WI38 (cell line): ENCODE data around the gene NOL4L.

Experiments
- H3K4me3 ChIP-seq: 2 replicates; pipeline ENCODE4 v1.5.1; 2011; ENCODE audit warnings: low read depth, mild to moderate bottlenecking, control low read depth, low read length
- TF ChIP-seq, protein P1 (sequence below): IDR thresholded peaks from 2 replicates; pipeline ENCODE4 v1.5.1; 2012; ENCODE audit warnings: low read depth, mild to moderate bottlenecking, control low read depth, low read length

The NOL4L gene

DNA sequence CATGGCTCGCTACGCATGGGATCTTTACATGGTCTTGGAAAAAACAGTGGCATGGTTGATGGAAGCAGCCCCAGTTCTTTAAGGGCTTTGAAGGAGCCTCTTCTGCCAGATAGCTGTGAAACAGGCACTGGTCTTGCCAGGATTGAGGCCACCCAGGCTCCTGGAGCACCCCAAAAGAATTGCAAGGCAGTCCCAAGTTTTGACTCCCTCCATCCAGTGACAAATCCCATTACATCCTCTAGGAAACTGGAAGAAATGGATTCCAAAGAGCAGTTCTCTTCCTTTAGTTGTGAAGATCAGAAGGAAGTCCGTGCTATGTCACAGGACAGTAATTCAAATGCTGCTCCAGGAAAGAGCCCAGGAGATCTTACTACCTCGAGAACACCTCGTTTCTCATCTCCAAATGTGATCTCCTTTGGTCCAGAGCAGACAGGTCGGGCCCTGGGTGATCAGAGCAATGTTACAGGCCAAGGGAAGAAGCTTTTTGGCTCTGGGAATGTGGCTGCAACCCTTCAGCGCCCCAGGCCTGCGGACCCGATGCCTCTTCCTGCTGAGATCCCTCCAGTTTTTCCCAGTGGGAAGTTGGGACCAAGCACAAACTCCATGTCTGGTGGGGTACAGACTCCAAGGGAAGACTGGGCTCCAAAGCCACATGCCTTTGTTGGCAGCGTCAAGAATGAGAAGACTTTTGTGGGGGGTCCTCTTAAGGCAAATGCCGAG lies 148.8 kb downstream of the NOL4L start:
- TF ChIP-seq, protein P1, sequence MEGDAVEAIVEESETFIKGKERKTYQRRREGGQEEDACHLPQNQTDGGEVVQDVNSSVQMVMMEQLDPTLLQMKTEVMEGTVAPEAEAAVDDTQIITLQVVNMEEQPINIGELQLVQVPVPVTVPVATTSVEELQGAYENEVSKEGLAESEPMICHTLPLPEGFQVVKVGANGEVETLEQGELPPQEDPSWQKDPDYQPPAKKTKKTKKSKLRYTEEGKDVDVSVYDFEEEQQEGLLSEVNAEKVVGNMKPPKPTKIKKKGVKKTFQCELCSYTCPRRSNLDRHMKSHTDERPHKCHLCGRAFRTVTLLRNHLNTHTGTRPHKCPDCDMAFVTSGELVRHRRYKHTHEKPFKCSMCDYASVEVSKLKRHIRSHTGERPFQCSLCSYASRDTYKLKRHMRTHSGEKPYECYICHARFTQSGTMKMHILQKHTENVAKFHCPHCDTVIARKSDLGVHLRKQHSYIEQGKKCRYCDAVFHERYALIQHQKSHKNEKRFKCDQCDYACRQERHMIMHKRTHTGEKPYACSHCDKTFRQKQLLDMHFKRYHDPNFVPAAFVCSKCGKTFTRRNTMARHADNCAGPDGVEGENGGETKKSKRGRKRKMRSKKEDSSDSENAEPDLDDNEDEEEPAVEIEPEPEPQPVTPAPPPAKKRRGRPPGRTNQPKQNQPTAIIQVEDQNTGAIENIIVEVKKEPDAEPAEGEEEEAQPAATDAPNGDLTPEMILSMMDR: no peak
- H3K4me3 ChIP-seq: no peak overlapping the region

DNA sequence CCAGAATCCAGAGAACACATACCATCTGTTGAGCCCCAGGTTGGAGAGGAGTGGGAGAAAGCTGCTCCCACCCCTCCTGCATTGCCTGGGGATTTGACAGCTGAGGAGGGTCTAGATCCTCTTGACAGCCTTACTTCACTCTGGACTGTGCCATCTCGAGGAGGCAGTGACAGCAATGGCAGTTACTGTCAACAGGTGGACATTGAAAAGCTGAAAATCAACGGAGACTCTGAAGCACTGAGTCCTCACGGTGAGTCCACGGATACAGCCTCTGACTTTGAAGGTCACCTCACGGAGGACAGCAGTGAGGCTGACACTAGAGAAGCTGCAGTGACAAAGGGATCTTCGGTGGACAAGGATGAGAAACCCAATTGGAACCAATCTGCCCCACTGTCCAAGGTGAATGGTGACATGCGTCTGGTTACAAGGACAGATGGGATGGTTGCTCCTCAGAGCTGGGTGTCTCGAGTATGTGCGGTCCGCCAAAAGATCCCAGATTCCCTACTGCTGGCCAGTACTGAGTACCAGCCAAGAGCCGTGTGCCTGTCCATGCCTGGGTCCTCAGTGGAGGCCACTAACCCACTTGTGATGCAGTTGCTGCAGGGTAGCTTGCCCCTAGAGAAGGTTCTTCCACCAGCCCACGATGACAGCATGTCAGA lies 149.6 kb downstream of the NOL4L start:
- no peak overlapping the region for H3K4me3 ChIP-seq
- TF ChIP-seq, protein P1: no peak

DNA sequence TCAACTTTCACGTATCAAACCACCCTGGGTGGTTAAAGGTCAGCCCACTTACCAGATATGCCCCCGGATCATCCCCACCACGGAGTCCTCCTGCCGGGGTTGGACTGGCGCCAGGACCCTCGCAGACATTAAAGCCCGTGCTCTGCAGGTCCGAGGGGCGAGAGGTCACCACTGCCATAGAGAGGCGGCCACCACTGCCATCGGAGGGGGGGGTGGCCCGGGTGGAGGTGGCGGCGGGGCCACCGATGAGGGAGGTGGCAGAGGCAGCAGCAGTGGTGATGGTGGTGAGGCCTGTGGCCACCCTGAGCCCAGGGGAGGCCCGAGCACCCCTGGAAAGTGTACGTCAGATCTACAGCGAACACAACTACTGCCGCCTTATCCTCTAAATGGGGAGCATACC lies 150.7 kb downstream of the NOL4L start:
- TF ChIP-seq, protein P1: no peak
- H3K4me3 ChIP-seq: no peak overlapping the region

DNA sequence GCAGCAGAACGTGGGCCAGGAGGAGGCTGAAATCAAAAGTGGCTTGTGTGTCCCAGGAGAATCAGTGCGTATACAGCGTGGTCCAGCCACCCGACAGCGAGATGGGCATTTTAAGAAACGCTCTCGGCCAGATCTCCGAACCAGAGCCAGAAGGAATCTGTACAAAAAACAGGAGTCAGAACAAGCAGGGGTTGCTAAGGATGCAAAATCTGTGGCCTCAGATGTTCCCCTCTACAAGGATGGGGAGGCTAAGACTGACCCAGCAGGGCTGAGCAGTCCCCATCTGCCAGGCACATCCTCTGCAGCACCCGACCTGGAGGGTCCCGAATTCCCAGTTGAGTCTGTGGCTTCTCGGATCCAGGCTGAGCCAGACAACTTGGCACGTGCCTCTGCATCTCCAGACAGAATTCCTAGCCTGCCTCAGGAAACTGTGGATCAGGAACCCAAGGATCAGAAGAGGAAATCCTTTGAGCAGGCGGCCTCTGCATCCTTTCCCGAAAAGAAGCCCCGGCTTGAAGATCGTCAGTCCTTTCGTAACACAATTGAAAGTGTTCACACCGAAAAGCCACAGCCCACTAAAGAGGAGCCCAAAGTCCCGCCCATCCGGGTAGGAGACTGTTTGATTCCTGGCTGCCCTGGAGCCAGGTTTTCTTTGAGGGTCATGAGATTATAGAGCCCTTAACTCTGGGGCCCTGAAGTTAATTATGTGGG lies 151.7 kb downstream of the NOL4L start:
- TF ChIP-seq, protein P1: no peak
- H3K4me3 ChIP-seq: no peak overlapping the region

DNA sequence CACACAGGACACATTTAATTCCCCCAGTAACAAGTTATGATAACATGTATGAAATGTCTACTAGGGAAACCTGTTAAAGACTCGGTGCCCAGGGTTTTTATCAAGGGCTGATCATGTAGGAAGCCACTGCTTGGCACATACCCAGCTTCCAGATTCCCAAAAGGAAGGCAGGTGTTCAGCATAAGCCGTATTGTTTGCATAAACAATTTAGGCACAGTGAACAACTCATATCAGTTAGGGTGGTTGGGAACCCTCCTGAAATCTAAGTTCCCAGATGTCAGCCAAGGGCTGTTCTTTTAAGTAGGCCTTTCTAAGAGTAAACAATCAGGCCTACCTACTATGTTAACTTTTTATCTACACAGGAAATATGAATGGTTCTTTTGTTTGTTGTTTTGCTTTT lies 152.9 kb downstream of the NOL4L start:
- TF ChIP-seq, protein P1: no peak

DNA sequence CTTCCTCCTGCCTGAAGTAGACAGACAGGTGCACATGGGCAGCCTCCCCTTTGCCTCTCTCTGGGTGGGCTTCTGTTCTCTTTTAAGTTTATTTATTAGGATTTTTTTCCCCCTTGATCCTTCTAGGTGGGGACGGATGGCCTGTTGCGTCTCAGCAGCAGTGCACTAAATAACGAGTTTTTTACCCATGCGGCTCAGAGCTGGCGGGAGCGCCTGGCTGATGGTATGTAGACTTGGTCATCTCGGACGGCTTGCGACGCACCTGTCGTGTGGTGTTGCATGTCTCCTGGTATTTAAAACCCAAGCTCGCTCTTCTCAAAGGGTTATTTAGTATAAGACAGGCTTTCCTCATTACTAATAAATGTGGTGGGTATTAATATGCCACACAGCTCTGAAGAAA lies 153.7 kb downstream of the NOL4L start:
- TF ChIP-seq, protein P1: no peak
- H3K4me3 ChIP-seq: no peak overlapping the region

More for the DNA sequence above, 152.9 kb downstream of the NOL4L start:
- H3K4me3 ChIP-seq: no peak overlapping the region
